ENCODE data around the gene PAX1.
A peak's percentile ranks its signal among the peaks of the same experiment; 100 is the strongest.

PAX1 gene

DNA sequence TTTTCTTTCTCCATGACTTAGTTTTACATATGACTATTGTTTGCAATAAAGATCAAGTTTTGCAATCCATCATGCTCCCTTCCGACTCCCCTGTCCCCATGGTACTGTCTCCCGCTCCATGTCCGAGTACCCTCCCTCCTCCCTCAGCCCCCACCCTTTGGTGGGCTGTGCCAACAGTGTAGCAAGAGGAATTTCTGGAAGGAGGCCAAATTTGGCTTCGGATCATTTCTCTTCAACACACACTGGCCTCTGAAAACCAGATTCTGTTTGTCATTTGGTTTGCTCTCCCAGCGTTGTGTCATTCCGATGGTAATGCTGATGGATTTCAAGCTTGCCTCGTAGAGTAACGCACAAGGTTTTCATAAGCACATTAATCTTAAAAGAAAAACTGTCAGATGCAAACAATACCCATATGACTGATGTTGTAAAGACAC, 22.9 kb upstream of the PAX1 start:
- peaks cover 13% of the 10 kb centered on the region for H3K27me3 Mint-ChIP-seq (ENCODE audit: low read depth)
- peak overlapping the region in 1 of 3 experiments; percentile 18 for H3K4me3 Mint-ChIP-seq
- no peaks in the 10 kb centered on the region for H3K36me3 Mint-ChIP-seq (ENCODE audit: low read depth)
- H3K4me1 Mint-ChIP-seq: peaks cover 17% of the 10 kb centered on the region
- no peaks in the 10 kb centered on the region for H3K9me3 Mint-ChIP-seq
- peak overlapping the region; percentile 11 to 36 (median 18) for H3K27ac Mint-ChIP-seq
- TF ChIP-seq, protein P1, sequence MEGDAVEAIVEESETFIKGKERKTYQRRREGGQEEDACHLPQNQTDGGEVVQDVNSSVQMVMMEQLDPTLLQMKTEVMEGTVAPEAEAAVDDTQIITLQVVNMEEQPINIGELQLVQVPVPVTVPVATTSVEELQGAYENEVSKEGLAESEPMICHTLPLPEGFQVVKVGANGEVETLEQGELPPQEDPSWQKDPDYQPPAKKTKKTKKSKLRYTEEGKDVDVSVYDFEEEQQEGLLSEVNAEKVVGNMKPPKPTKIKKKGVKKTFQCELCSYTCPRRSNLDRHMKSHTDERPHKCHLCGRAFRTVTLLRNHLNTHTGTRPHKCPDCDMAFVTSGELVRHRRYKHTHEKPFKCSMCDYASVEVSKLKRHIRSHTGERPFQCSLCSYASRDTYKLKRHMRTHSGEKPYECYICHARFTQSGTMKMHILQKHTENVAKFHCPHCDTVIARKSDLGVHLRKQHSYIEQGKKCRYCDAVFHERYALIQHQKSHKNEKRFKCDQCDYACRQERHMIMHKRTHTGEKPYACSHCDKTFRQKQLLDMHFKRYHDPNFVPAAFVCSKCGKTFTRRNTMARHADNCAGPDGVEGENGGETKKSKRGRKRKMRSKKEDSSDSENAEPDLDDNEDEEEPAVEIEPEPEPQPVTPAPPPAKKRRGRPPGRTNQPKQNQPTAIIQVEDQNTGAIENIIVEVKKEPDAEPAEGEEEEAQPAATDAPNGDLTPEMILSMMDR (IDR thresholded peaks at IDR 0.05; ENCODE audit: unreplicated experiment in 3 of 3): no peak

DNA sequence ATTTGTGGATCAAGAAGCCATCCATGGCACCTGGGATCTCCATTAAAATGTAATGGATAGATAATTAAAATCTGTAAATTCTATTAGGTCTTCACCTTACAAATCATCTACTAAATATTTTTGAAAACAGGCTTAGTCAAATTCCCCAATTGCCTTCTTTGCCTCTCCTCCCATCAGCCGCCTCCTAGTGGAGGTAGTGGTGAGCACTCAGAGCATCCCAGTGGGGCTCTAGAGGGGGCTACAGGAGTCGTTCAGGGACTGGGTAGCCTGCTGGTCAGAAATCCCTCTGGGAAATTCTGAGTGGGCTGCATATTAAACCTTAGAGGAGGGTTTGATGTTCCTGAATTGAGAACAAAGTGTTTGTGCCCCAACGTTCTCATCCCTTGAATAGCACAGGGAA, 20.8 kb upstream of the PAX1 start:
- peaks cover 17% of the 10 kb centered on the region for H3K4me1 Mint-ChIP-seq
- H3K4me3 Mint-ChIP-seq: no peak overlapping the region
- no peaks in the 10 kb centered on the region for H3K9me3 Mint-ChIP-seq
- H3K27me3 Mint-ChIP-seq (ENCODE audit: low read depth): peaks cover 27% of the 10 kb centered on the region
- TF ChIP-seq, protein P1 (IDR thresholded peaks at IDR 0.05; ENCODE audit: unreplicated experiment in 3 of 3): no peak
- H3K27ac Mint-ChIP-seq: no peak overlapping the region
- H3K36me3 Mint-ChIP-seq (ENCODE audit: low read depth): no peaks in the 10 kb centered on the region

DNA sequence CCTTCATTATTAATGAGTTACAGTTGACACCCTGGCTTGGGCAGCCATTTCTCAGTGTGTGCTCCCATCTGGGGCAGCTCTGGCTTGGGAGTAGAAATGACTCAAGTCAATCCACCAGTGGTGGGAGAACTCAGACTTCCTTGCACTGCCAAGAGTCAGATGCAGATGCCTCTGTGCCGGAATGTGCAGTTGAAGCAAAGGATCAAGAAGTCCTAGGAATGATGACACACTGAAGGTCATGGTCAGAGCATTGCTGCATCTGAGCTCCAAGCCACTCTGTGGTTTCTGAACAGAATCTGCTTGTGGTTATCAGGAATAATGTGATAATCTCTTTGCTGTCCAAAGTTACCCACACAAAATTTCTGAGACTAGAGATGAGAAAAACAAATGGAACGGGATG, 19.5 kb upstream of the PAX1 start:
- Mint-ChIP-seq H3K4me3 (no peak overlapping the region), H3K27ac (no peak overlapping the region), H3K4me1 (peaks cover 17% of the 10 kb centered on the region), H3K27me3 (ENCODE audit: low read depth) (peaks cover 22% of the 10 kb centered on the region), H3K36me3 (ENCODE audit: low read depth) (no peaks in the 10 kb centered on the region), H3K9me3 (no peaks in the 10 kb centered on the region)
- TF ChIP-seq, protein P1 (IDR thresholded peaks at IDR 0.05; ENCODE audit: unreplicated experiment in 3 of 3): no peak

DNA sequence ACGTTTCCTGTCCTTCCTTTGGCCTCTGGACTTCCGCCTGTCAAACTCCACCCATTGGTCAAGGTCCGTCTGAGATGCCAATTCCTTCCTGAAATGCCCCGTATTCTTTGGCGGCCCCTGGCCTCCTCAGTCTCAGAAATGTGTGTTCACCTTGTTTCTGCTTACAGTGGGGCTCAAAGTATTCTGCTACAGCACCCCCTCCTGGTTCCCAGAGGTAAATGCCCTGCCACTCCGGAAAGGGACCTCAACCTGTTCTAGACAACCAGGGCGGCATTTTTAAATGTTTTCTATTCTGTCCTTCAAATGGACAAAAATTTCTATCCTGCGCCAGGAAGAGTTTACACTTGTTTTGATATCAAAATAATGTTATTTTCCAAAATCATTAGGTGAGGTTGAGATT, 12.1 kb upstream of the PAX1 start:
- H3K4me1 Mint-ChIP-seq: no peaks in the 10 kb centered on the region
- H3K36me3 Mint-ChIP-seq (ENCODE audit: low read depth): no peaks in the 10 kb centered on the region
- TF ChIP-seq, protein P1 (IDR thresholded peaks at IDR 0.05; ENCODE audit: unreplicated experiment in 3 of 3): peak; percentile 17 to 27 (median 19)
- H3K9me3 Mint-ChIP-seq: no peaks in the 10 kb centered on the region
- peaks cover 67% of the 10 kb centered on the region for H3K27me3 Mint-ChIP-seq (ENCODE audit: low read depth)
- no peak overlapping the region for H3K4me3 Mint-ChIP-seq
- H3K27ac Mint-ChIP-seq: no peak overlapping the region

DNA sequence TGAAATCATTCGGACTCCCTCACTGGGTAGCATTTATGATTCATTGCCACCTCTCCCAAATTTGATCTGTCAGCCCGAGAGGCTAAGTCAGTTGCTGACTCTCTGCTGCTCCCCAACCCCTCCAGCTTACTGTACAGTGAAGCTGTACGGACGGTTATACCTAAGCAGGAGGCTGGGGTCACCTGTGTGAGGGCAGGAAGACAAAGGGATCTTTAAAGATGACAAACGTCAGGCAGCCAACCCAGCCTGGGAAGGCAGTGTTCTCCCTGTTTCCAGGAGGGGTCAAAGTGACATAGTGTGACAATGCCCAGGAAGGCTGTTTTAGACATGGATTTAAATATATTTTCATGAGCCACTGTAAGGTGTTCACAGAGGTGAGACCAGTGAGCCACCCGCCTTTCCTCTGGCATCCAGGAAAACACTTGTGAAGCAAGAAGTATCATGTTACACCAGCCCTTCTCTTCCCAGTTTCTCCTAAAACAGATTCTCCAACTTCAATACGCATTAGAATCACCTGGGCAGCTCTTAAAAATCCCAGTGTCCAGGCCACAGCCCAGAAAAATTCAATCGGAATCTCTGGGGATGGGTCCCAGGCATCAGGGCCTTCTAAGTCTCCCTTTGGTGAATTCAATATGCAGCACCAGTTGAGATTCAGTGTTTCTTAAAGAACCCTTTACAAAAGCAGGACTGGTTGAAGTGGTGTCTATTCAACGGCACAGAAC, 6.8 kb upstream of the PAX1 start:
- Mint-ChIP-seq H3K36me3 (ENCODE audit: low read depth) (no peaks in the 10 kb centered on the region), H3K27ac (no peak overlapping the region), H3K9me3 (no peaks in the 10 kb centered on the region), H3K4me1 (peaks cover 11% of the 10 kb centered on the region), H3K27me3 (ENCODE audit: low read depth) (peaks cover 100% of the 10 kb centered on the region), H3K4me3 (no peak overlapping the region)
- TF ChIP-seq, protein P1 (IDR thresholded peaks at IDR 0.05; ENCODE audit: unreplicated experiment in 3 of 3): no peak

DNA sequence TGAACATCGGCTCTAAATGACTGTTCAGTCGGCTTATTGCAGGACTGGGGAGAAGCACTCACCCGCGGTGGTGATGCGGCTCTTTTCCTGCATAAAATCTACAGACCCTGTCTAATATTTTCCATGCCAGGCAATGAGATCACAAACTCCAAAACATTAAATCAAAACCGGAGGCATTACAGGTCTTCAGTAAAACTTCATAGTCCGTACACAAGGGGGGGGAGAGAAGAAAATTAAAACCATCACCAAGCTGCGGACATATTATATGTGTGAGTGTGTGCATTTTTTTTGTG, 6.3 kb upstream of the PAX1 start:
- no peak overlapping the region for H3K27ac Mint-ChIP-seq
- no peaks in the 10 kb centered on the region for H3K36me3 Mint-ChIP-seq (ENCODE audit: low read depth)
- peaks cover 14% of the 10 kb centered on the region for H3K4me1 Mint-ChIP-seq
- TF ChIP-seq, protein P1 (IDR thresholded peaks at IDR 0.05; ENCODE audit: unreplicated experiment in 3 of 3): no peak
- no peaks in the 10 kb centered on the region for H3K9me3 Mint-ChIP-seq
- peaks cover 100% of the 10 kb centered on the region for H3K27me3 Mint-ChIP-seq (ENCODE audit: low read depth)
- no peak overlapping the region for H3K4me3 Mint-ChIP-seq

Measured in nephron (organoid).